Right lobe of liver (tissue), 6 donors: ENCODE measurements around the gene CDH4. TPM values are rescaled to one million over a fixed set of nuclear protein-coding genes. Genes with fewer than 3 reads are reported as not detected.

ENCODE experiments used
- ATAC-seq, 4 donors: fragments of 200-7000 bp; cut with Tn5 transposase; one replicate each; pipeline ENCODE4 v1.9.1; 2020; ENCODE audit warnings: mild to moderate bottlenecking in 4 of 4, moderate library complexity in 4 of 4
- DNase-seq, 3 donors: peaks; one replicate each; pipeline ENCODE4 v3.0.0-alpha.2; 2020
- H3K27ac ChIP-seq, 3 donors: fragments of 200-600 bp; one replicate each; pipeline ENCODE4 v1.8.0; 2022
- H3K27me3 ChIP-seq, 2 donors: fragments of 200-600 bp; one replicate each; pipeline ENCODE4 v1.8.0; 2022
- H3K36me3 ChIP-seq, 4 donors: fragments of 200-600 bp; sonication (generic) in 1 of 4; one replicate each; pipeline versions ENCODE4 v1.5.1 to v1.8.0; 2017 to 2022; ENCODE audit warnings: control low read depth in 1 of 4
- H3K4me1 ChIP-seq, 4 donors: fragments of 200-600 bp; sonication (generic) in 1 of 4; one replicate each; pipeline versions ENCODE4 v1.5.1 to v1.8.0; 2017 to 2022; ENCODE audit warnings: control low read depth in 1 of 4
- H3K4me3 ChIP-seq, 3 donors: fragments of 200-600 bp; one replicate each; pipeline ENCODE4 v1.8.0; 2022
- H3K9me3 ChIP-seq, 4 donors: fragments of 200-600 bp; sonication (generic) in 1 of 4; one replicate each; pipeline versions ENCODE4 v1.5.1 to v1.8.0; 2017 to 2022; ENCODE audit warnings: control low read depth in 1 of 4
- POLR2A ChIP-seq: fragments of 450-650 bp; IDR thresholded peaks from one replicate; pipeline ENCODE4 v1.6.1; 2017; ENCODE audit warnings: antibody characterized with exemption, mild to moderate bottlenecking
- WGBS: methylation state at CpG from one replicate; pipeline ENCODE4 v1.1.6; 2018; ENCODE audit warnings: low coverage, low lambda C conversion rate; ENCODE audit not compliant: insufficient coverage; ENCODE audit errors: missing lambda C conversion rate; 5-methylcytosine and 5-hydroxymethylcytosine counted together
- intact Hi-C, 2 donors: fragments of 100-400 bp; cut with DNase I; formaldehyde crosslinking; loops; one replicate each; pipeline versions ENCODE4 v1.11.2 to v1.14.1; 2022
- total RNA-seq, 6 experiments: library from RNA; depleted of rRNA in 2 of 6; stranded (reverse); fragments of >200 nt in 2 of 6; fragmentation: NEBNext Ultra II Directional in 3 of 6; extraction: Animal tissue kit (Norgen Biotek cat#: 25700) in 3 of 6; gene quantifications; one replicate each; pipeline versions ENCODE4 v1.1.0 to v1.2.4, GENCODE V29; 2016 to 2023
- TF ChIP-seq, protein P1 (sequence below), 4 donors: fragments of 200-600 bp in 3 of 4; fragments of 450-650 bp in 1 of 4; IDR thresholded peaks; one replicate each; pipeline versions ENCODE4 v1.5.1 to v1.8.0; 2016 to 2022; ENCODE audit warnings: antibody characterized with exemption in 4 of 4, mild to moderate bottlenecking in 2 of 4
- donor health status: DM: no; HTN: yes; CAD: no.
- donor health status: DM: no; HTN: no; CAD: no.
- donor health status: DM: no; HTN: no; CAD: no.
- donor health status: DM: no; HTN: yes; CAD: no.
- donor health status: DM: no; HTN: yes; CAD: no.

Gene CDH4
- total RNA-seq, 6 experiments from 2014 or later: 0.02 to 0.14 (median 0.09) TPM; not detected in 3

DNA sequence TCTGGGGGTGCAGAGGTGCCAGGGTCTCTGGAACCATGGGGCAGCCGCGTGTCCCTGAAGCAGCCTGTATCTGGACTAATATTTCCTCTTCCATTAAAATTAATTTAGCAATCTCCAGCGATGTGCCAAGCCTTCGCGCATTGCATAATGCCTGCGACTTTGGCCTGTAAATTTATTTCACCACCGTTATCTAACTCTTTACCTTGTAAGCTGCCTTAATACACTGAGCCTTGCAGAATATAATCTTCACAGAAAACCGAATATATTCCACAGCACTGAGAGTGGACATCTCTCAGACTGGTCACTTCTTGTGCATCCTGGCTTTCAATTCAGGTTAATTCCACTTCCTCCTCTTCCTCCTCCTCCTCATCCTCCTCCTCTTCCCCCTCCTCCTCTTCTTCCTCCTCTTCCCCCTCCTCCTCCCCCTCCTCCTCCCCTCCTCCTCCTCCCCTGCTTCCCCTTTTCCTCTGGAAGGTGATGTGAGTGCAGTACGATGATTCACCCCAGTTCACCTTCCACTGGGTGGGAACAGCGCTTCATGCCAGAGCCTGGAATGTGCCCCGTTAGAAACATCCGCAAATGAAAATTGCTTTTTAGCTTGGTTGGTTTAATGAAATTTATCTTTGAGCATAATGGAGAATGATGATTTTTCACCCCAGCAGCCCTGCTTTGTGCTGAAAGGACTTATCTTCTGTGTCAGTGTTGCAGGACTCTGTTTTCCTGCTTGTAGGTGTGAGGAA is 101.4 kb downstream of the CDH4 start:
- H3K9me3 ChIP-seq: no peaks in the 10 kb centered on the region
- TF ChIP-seq, protein P1, sequence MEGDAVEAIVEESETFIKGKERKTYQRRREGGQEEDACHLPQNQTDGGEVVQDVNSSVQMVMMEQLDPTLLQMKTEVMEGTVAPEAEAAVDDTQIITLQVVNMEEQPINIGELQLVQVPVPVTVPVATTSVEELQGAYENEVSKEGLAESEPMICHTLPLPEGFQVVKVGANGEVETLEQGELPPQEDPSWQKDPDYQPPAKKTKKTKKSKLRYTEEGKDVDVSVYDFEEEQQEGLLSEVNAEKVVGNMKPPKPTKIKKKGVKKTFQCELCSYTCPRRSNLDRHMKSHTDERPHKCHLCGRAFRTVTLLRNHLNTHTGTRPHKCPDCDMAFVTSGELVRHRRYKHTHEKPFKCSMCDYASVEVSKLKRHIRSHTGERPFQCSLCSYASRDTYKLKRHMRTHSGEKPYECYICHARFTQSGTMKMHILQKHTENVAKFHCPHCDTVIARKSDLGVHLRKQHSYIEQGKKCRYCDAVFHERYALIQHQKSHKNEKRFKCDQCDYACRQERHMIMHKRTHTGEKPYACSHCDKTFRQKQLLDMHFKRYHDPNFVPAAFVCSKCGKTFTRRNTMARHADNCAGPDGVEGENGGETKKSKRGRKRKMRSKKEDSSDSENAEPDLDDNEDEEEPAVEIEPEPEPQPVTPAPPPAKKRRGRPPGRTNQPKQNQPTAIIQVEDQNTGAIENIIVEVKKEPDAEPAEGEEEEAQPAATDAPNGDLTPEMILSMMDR (IDR thresholded peaks at IDR 0.05): no peak
- TF ChIP-seq POLR2A: no peak
- DNase-seq (no peak), ATAC-seq (no peak)
- no peak overlapping the region for H3K27ac ChIP-seq
- H3K27me3 ChIP-seq: no peaks in the 10 kb centered on the region
- no peaks in the 10 kb centered on the region for H3K36me3 ChIP-seq
- 62% methylated on average over 12 of the region's 12 CpGs for WGBS
- intact Hi-C loops: no loop called here
- H3K4me1 ChIP-seq: no peaks in the 10 kb centered on the region
- H3K4me3 ChIP-seq: no peak overlapping the region

DNA sequence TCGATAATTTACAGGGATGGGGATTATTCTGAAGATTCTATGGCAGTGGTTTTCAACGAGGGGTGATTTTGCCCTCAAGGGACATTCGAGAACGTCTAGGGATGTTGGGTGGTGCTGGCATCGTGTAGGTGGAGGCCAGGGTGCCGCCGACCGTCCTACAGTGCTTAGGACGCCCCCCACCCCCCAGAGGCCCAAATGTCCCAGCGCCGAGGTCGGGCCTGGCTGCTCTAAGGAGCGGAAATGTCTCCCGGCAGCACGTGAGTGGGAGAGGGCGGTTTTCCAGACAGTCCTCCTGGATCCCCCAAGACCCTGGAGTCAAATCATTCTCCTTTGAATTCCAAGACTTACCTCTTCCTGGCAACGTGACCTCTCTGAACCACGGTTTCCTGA is 101.9 kb downstream of the CDH4 start:
- 53% methylated on average over 11 of the region's 18 CpGs for WGBS
- Histone ChIP-seq H3K36me3 (no peaks in the 10 kb centered on the region), H3K27me3 (no peaks in the 10 kb centered on the region), H3K9me3 (no peaks in the 10 kb centered on the region), H3K4me3 (no peak overlapping the region), H3K4me1 (no peaks in the 10 kb centered on the region), H3K27ac (no peak overlapping the region)
- ATAC-seq (no peak), DNase-seq (no peak)
- intact Hi-C loops: no loop called here
- TF ChIP-seq, protein P1 (IDR thresholded peaks at IDR 0.05): no peak
- no peak for TF ChIP-seq POLR2A

DNA sequence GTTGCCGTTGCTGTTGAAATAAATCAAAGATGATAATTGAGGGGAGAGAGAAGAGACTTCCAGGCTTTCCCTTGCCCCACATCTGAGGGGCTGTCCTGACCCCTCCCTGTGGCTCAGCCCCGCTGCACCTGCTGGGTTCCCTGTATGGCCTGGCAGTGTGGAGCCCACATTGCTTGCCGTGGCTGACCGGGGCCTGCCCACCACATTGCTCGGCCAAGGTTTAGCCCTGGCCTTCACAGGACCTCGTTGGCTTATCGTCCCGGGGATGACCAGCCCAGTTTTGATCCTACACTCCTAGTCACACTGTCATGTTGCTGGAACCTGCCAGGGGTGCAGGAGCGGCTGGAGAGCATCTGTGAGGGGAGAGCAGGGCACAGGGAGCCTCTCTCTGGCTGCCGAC is 102.4 kb downstream of the CDH4 start:
- DNase-seq (no peak), ATAC-seq (no peak)
- intact Hi-C loops: no loop called here
- TF ChIP-seq, protein P1 (IDR thresholded peaks at IDR 0.05): no peak
- TF ChIP-seq POLR2A: no peak
- Histone ChIP-seq H3K4me1 (no peaks in the 10 kb centered on the region), H3K36me3 (no peaks in the 10 kb centered on the region), H3K4me3 (no peak overlapping the region), H3K27ac (no peak overlapping the region), H3K27me3 (no peaks in the 10 kb centered on the region), H3K9me3 (no peaks in the 10 kb centered on the region)
- 47% methylated on average over 4 of the region's 10 CpGs for WGBS

DNA sequence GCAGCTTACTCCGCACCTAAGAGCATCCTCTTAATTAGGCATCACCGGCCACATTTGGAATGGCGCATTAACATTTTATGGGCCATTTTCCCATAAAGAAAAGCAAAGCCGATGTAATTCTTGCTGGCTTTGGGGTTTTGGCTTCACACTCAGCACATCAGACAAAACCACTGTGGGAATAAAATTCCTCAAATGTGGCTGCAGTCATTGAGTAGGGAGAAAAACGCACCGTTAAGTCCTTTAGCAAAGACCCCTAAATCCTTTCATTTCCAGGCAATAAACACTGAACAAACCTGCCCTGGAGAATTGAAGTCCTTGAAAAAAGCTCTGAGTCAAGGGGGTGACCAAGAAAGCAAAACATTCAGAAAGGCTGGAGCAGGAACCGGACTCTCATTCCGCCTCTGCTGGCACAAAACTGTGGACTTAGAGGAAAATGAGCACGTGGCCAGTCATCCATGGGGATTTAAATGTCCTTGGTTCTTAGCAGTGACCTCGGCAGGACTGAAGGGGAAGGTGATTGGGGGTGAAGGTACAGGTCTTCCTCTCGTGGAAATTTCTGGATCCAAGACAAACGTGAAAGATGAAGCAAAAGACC is 102.9 kb downstream of the CDH4 start:
- ATAC-seq: no peak
- 55% methylated on average over 10 of the region's 12 CpGs for WGBS
- H3K27me3 ChIP-seq: no peaks in the 10 kb centered on the region

More for the DNA sequence above, 102.9 kb downstream of the CDH4 start:
- no peak for DNase-seq
- Histone ChIP-seq H3K4me1 (no peaks in the 10 kb centered on the region), H3K36me3 (no peaks in the 10 kb centered on the region), H3K27ac (no peak overlapping the region), H3K9me3 (no peaks in the 10 kb centered on the region), H3K4me3 (no peak overlapping the region)
- TF ChIP-seq, protein P1 (IDR thresholded peaks at IDR 0.05): no peak
- no peak for TF ChIP-seq POLR2A
- intact Hi-C loops: no loop called here
